ENCODE results near the gene MALT1.

DNA sequence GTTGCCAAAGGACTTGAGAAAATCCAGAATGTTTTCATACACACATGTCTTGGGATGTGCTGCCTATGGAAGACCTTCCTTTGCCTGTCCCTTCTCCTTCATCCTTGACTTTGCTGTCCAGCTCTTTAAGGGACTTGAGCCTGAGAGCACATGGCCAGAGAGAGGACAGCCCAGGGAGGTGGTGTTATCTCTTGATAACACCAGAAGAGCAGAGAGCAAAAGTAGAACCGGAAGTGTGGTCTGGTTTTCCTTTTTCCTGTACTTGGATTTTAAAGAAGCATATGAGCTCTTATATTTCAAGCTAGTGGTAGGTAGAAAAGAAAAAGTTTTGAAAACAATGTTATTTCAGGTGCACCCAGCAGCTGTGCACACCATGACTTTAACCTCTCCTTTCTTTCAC, 99.3 kb downstream of the MALT1 start:
- TF ChIP-seq FOXM1 (IDR thresholded peaks at IDR 0.05; ENCODE audit: borderline replicate concordance) (no peak), ZNF384 (IDR thresholded peaks at IDR 0.05) (no peak), L3MBTL2 (conservative IDR thresholded peaks at IDR 0.05) (no peak), TARDBP (IDR thresholded peaks at IDR 0.05) (no peak), BHLHE40 (IDR thresholded peaks at IDR 0.05; ENCODE audit: borderline replicate concordance) (no peak), FOXK2 (IDR thresholded peaks at IDR 0.05) (no peak), LEF1 (IDR thresholded peaks at IDR 0.05; ENCODE audit: borderline replicate concordance) (no peak), FOXA1 (IDR thresholded peaks at IDR 0.05) (no peak), ARNT (IDR thresholded peaks at IDR 0.05) (no peak), HDGF (IDR thresholded peaks at IDR 0.05; ENCODE audit: borderline replicate concordance) (no peak), SP1 (IDR thresholded peaks at IDR 0.05) (no peak), ELF4 (IDR thresholded peaks at IDR 0.05) (no peak)
- TF ChIP-seq, protein P1, sequence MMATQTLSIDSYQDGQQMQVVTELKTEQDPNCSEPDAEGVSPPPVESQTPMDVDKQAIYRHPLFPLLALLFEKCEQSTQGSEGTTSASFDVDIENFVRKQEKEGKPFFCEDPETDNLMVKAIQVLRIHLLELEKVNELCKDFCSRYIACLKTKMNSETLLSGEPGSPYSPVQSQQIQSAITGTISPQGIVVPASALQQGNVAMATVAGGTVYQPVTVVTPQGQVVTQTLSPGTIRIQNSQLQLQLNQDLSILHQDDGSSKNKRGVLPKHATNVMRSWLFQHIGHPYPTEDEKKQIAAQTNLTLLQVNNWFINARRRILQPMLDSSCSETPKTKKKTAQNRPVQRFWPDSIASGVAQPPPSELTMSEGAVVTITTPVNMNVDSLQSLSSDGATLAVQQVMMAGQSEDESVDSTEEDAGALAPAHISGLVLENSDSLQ (IDR thresholded peaks at IDR 0.05), result no peak
